ENCODE measurements around the gene JAZF1.

- TF ChIP-seq, protein P1, sequence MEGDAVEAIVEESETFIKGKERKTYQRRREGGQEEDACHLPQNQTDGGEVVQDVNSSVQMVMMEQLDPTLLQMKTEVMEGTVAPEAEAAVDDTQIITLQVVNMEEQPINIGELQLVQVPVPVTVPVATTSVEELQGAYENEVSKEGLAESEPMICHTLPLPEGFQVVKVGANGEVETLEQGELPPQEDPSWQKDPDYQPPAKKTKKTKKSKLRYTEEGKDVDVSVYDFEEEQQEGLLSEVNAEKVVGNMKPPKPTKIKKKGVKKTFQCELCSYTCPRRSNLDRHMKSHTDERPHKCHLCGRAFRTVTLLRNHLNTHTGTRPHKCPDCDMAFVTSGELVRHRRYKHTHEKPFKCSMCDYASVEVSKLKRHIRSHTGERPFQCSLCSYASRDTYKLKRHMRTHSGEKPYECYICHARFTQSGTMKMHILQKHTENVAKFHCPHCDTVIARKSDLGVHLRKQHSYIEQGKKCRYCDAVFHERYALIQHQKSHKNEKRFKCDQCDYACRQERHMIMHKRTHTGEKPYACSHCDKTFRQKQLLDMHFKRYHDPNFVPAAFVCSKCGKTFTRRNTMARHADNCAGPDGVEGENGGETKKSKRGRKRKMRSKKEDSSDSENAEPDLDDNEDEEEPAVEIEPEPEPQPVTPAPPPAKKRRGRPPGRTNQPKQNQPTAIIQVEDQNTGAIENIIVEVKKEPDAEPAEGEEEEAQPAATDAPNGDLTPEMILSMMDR (IDR thresholded peaks at IDR 0.05) = no peak
- no peak for TF ChIP-seq POLR2A (IDR thresholded peaks at IDR 0.05)
Measured at GRCh38 chr7:27966219-27966780, 214.3 kb downstream of the JAZF1 start.
